ENCODE results near the gene PPP2R5E.
A peak's percentile ranks its signal among the peaks of the same experiment; 100 is the strongest.

The PPP2R5E gene

GRCh38 chr14:63470962-63471793 is 72.0 kb downstream of the PPP2R5E start:
- DNase-seq, result no peak

- no peak for DNase-seq
These were observed 74.9 kb downstream of the PPP2R5E start for GRCh38 chr14:63468294-63468693.

- DNase-seq, result no peak
These were observed 75.6 kb downstream of the PPP2R5E start for GRCh38 chr14:63467440-63468072.

GRCh38 chr14:63465347-63465746 is 77.8 kb downstream of the PPP2R5E start:
- DNase-seq, result no peak

- no peak for DNase-seq
These were observed 82.4 kb downstream of the PPP2R5E start for GRCh38 chr14:63460680-63461369.

GRCh38 chr14:63459738-63460137 is 83.4 kb downstream of the PPP2R5E start:
- no peak for DNase-seq

GRCh38 chr14:63457498-63457897 is 85.7 kb downstream of the PPP2R5E start:
- DNase-seq, result no peak

- peak; percentile 62 for DNase-seq
These were observed 88.1 kb downstream of the PPP2R5E start for GRCh38 chr14:63454863-63455622.

GRCh38 chr14:63454436-63454835 is 88.7 kb downstream of the PPP2R5E start:
- no peak for DNase-seq

GRCh38 chr14:63453443-63453936 is 89.7 kb downstream of the PPP2R5E start:
- no peak for DNase-seq

- DNase-seq, result no peak
These were observed 90.4 kb downstream of the PPP2R5E start for GRCh38 chr14:63452796-63453195.

- no peak for DNase-seq
These were observed 94.3 kb downstream of the PPP2R5E start for GRCh38 chr14:63448841-63449240.

- DNase-seq, result no peak
These were observed 98.6 kb downstream of the PPP2R5E start for GRCh38 chr14:63444588-63444987.

GRCh38 chr14:63443988-63444387 is 99.2 kb downstream of the PPP2R5E start:
- no peak for DNase-seq

- DNase-seq, result no peak
These were observed 99.8 kb downstream of the PPP2R5E start for GRCh38 chr14:63443361-63443760.

- peak; percentile 51 for DNase-seq
These were observed 105.0 kb downstream of the PPP2R5E start for GRCh38 chr14:63438065-63438757.

GRCh38 chr14:63436286-63437098 is 106.7 kb downstream of the PPP2R5E start:
- no peak for DNase-seq

- no peak for DNase-seq
These were observed 107.3 kb downstream of the PPP2R5E start for GRCh38 chr14:63435838-63436237.

GRCh38 chr14:63435204-63435603 is 108.0 kb downstream of the PPP2R5E start:
- DNase-seq, result no peak

GRCh38 chr14:63432888-63433552 is 110.2 kb downstream of the PPP2R5E start:
- DNase-seq, result no peak

GRCh38 chr14:63432228-63432627 is 110.9 kb downstream of the PPP2R5E start:
- peak; percentile 66 for DNase-seq

All from DMS79 (cell line).